DMS53 treated with DMSO at 0.1 percent for 48 hours (cell line): ENCODE measurements around the gene SYNM.

Experiments used
- DNase-seq: peaks from one replicate; lab custom pipeline; 2025; ENCODE audit not compliant: unreplicated experiment; lab: John Stamatoyannopoulos, UW

SYNM gene

DNA sequence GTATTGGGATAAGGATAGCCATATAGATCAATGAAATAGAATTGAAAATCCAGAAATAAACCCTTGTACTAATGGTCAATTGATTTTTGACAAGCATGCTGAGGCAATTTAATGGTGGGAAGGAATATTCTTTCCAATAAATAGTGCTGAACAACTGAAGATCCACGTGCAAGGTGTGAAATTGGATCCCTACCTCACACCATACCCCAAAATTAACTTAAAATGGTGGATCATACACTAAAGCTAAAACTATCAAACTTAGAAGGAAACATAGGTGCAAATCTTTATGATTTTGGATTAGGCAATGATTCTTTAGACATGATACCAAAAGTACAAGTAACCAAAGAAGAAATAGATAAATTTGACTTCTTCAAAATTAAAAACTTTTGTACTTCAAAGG is 22.1 kb upstream of the SYNM start:
- DNase-seq: no peak

DNA sequence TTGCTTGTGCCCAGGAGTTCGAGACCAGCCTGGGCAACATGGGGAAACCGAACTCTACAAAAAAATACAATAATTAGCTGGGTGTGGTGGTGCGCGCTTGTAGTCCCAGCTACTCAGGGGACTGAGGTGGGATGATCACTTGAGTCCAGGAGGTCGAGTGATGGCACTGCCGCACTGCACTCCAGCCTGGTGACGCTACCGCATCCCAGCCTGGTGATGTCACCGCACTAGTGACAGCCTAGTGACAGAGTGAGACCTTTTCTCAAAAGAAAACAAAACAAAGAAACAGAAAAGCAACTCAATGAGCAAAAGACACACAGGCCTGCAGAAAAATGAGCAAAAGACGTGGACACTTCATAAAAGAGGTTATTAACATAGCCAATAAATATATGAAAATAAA is 19.9 kb upstream of the SYNM start:
- no peak for DNase-seq

DNA sequence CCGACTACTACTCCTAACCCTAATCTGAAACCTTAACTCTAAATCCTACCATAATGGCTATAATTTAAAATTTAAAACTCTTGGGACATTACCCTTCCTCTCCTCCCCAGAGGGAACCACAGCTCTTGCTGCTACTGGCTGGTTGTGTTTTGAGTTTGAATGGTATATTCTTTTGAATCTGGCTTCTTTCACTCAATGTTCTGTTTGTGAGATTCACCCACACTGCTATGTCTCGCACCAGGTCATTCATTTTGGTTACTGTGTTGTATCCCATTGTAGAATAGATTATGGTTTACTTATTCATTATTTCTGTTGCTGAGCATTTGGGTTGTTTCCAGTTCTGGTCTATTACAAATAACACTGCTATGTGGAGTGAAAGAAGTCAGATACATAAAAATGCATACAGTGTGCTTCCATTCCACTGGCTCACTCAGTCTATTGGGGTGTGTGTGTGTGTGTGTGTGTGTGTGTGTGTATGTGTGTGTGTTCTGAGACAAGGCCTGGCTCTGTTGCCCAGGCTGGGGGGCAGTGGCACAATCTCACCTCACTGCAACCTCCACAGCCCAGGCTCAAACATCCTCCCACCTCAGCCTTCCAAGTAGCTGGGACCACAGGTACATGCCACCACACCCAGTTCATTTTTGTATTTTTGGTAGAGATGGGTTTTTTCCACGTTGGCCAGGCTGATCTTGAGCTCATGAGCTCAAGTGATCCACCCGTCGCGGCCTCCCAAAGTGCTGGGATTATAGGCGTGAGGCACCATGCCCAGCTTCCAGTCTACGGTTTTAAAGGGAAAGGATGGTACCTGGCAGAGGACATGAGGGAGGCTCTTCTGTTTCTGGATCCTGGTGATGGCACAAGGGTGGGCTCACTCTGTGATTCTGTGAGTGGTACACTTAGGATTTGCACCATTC is 19.2 kb upstream of the SYNM start:
- no peak for DNase-seq

DNA sequence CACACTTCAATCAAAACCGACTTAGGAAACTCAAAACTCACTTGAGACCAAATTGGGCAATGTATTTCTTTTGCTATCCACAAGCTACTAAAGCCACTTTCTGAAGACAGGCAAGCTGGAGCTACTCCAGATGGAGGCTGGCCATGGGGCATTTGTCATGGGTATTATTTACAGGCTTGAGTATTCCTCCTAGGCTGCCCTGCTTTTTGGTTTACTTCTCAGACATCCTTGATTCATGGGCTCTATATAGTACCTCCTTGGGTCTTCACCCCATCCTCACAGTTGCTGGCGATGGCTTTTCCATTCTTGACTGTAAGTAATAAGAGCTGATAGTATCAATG is 18.6 kb upstream of the SYNM start:
- no peak for DNase-seq

DNA sequence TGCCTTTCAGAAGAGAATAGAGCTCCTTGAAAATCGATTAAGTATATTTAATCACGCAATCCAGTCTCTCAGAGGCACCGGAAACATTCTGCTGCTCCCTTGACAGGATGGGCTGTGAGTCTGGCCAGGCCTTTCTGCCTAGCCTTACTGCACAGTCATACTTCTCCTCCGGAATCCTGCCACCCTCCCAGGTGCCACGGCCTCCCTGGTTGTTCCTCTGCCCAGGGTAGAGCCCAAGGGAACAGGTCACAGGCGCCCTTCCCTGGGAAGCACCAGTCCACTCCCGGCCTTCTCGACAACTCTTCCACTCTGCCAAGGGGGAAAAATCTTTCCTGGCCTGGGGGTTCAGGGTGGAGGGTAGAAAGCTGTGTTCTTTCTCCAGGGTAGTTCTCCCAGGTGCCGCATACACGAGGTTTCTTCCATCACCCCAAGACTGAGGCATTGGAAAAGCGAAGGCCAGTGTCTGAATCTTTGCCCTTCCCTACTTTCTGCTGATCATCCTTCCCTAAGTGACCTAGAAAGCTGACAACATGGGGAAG is 17.4 kb upstream of the SYNM start:
- DNase-seq: no peak

DNA sequence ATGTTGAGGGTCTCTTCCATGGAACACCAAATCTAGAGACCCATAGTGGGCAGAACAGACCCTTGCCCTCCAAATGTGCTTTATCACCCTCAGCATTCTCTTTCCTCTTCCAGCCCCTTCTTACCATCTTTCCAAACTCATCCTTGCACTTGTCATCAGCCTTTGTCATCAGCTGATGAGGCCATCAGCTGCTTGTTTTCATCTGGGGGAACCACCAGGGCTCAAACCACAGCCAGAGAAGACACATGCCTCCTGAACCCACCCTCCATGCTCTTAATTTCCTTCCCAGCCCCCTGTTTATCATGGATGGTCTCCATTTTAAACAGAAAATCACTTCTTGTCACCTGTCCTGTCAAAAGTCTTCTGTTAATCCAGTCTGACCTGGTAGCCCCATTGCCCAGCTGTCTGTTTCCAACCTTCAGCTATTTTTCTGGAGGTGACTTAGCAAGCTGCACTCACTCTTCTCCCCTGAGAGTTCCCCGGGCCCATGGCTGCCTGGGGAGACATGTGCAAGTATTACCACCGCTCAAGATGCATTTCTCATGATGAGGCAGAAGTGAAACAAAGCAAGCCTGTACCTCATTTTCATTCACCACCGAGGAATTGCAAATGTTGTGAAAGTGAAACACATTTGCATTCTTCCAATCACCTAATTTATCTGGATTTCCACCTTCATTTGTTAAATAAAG is 14.7 kb upstream of the SYNM start:
- DNase-seq: no peak

DNA sequence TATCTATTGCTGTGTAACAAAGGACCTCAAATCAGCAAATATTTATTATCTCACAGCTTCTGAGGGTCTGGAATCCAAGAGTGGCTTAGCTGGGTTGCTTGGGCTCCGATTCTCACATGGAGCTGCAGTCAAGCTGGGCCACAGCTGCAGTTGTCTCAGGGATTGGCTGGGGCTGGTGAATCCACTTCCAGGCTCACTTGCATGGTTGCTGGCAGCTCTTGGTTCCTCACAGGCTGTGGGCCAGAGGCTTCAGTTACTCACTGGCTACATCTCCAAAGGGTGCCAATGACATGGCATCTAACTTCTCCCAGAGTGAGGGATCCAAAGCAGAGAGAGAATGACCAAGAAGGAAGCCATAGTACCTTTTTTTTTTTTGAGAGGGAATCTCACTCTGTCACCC is 13.9 kb upstream of the SYNM start:
- DNase-seq: no peak

DNA sequence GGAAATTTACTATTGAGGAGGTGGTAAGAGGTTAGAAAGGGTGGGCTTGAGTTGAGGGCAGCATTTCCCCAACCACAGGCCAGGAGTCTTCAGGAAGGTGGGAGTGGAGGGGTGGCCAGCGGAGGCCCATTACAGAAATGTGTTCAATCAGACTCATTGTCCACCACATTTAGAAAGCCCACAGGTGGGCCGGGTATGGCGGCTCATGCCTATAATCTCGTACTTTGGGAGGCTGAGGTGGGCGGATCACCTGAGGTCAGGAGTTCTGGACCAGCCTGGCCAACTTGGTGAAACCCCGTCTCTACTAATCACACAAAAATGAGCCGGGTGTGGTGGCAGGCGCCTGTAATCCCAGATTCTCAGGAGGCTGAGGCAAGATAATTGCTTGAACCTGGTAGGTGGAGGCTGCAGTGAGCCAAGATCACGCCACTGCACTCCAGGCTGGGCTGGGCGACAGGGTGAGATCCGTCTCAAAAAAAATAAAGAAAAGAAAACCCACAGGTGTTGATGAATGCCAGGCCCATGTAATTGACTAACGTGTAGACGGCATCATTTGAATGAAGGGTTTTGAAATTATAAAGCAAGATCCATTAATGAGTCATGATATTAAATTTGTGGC is 12.2 kb upstream of the SYNM start:
- DNase-seq: no peak

DNA sequence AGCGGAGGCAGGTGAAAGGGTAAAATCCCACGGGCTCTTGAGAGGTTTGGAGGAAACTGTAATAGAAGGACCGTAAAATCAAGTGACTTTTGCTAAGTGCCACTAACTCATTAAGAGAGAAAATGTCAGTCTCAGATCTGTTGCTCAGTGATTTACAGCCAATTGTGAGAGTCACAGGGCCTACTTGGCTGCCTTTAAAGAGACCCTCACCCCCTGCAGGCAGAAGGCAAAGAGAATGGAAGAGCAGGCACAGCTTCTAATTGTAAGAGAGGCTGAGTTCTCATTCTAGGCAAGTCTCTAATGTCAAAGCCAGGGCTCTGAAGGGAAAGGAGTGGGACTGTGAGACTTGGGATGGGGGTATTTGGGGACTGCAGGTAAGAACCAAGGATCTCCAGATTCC is 9.3 kb upstream of the SYNM start:
- DNase-seq: no peak

DNA sequence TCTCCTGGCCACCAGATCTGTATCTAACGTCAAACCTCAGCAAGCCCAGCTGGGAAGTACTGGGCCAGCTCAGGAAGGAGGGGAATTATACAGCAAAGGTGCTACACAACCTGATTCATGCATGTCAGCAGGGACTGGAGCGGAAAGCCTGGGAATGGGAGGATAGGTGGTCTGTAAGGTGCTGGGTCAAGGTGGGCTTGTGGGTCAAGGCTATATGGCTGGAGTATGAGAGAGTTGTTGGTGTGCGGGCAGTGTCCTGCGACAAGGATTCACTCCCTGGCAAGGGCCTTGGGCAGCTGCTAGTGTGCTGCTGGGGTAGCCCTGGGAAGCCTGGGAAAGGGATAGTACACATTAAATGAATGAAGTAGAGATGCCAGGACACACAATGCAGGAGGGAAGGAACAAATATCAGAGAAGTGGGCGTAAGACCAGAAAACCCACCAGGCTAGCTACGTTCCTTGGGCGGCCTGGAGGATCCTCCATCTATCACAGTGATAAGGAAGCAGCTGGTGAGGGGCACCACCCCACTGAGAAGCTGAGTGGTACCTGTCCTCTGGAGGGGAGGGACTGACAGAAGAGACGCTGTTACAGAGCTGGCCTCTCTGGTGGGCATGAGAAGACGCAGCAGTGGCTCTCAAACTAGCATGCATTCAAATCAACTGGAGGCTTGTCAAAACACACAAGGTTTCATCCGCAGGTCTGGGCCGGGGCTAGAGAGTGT is 8.5 kb upstream of the SYNM start:
- DNase-seq: no peak

DNA sequence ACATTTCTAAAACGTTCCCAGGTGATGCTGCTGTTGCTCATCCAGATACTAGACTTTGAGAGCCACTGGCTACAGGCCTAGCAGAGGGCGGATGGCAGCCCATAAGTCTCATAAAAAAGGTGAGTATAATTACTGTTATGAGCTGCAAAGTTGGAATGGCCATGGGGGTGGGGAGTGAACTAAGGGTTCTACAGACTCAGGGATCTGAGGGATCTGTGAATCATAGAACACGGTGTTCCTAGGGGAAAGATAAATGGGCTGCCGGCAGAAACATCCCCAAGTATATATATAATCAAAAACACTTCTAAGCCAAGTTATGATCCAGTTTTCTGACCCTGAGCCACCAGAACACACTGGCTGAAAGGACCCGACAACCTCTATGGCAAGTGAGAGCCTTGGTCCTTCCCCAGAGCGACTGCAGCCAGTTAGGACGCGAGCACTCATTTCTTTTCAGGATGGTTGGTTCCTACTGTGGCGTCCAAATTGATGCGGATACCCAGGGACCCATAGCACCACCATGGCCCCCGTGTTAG is 7.9 kb upstream of the SYNM start:
- no peak for DNase-seq

DNA sequence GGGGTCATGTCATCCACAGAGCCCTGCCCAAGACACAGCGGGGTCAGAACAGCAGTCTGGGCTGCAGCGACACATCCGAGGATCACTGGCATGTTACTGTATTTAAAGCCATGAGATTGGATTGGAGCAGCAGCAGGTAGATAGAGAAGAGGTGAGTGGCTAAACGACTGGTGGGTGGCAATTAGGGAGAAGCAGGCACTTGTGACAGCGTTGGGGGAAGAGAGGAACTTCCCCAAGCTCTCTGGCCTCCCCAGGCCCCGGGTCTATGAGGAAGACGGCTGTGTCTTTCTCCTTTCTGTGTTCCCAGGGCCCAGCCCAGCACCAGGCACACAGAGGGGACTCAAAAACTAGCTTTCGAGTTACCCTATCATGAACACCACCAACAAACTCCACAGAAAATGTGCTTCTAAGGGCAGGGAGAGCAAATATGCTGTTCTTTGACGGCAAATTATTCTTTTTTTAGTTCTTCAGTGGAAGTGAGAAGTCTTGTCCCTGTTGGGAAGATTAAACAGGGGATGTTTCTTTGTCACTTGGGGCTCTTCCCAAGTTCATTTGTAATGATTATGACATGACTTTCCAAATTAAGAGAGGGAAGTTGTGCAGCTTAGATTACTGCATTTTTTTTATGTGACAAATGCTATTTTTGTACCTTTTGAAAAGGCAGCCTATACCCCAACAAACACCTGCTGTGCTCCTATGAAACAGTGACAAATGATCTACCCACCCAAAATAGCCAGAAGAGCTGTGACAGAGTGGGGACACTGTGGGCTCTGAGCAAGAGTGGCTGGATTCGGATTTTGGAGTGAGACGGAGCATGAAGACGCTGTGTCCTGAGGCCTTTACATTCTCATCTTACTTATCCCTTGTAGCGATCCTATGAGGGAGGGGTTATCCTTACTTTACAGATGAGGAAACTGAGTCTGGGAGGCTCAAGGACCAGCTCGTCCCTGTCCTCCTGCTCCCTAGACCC is 7.2 kb upstream of the SYNM start:
- no peak for DNase-seq

DNA sequence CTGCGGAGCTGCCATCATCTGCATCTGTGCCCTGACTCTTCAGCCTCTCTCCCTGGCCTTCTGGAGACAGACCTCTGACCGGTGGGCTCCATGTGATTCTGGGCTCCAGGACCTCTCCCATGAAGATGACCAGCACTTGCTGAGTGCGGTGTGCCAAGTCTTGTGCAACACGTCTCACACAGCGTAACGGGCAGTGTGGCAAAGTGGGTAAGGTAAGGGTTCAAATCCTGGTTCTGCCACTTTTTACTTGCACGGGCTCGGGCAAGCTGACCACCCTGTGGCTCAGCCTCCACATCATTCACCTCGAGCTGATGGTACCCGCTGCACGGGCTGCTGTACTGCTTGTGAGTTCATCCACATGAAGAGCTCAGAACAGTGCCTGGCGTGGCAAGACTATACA is 6.5 kb upstream of the SYNM start:
- DNase-seq: no peak

DNA sequence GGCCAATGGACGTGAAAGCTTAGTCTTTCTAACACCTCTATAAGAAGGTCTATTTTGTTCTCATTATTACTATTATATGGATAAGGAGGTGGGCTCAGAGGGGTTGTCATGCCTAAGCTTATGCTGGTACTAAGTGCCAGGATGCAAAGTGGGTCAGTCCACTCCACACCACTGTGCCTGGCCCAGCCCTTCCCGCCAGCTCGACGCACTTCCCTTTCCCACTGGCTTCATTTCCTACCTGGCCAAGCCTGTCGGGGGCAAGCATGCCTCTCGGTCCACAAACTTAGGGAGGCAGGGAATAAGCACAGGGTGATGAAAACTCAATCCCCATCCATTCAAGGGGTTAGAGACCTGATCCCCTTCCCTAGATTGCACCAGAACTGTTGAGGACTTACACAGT is 5.9 kb upstream of the SYNM start:
- no peak for DNase-seq

DNA sequence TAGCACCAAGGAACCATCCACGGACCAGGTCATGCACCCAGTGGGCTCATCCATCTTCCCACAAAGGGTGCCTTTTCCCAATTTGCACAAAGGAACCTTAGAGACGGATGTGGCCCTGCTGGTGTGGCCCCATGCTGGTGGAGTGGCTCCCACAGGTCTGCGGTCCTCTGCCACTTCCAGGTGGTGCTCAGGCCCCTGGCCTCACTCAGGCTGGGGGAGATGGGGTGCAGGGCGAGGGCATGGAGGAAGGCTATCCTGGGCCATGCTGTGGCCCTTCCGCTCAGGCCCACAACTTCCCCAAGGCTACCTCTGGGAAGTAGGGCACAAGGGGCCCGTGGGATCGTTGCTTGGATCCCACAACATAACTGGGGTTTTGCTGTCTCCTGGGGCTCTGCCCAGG is 5.2 kb upstream of the SYNM start:
- no peak for DNase-seq

DNA sequence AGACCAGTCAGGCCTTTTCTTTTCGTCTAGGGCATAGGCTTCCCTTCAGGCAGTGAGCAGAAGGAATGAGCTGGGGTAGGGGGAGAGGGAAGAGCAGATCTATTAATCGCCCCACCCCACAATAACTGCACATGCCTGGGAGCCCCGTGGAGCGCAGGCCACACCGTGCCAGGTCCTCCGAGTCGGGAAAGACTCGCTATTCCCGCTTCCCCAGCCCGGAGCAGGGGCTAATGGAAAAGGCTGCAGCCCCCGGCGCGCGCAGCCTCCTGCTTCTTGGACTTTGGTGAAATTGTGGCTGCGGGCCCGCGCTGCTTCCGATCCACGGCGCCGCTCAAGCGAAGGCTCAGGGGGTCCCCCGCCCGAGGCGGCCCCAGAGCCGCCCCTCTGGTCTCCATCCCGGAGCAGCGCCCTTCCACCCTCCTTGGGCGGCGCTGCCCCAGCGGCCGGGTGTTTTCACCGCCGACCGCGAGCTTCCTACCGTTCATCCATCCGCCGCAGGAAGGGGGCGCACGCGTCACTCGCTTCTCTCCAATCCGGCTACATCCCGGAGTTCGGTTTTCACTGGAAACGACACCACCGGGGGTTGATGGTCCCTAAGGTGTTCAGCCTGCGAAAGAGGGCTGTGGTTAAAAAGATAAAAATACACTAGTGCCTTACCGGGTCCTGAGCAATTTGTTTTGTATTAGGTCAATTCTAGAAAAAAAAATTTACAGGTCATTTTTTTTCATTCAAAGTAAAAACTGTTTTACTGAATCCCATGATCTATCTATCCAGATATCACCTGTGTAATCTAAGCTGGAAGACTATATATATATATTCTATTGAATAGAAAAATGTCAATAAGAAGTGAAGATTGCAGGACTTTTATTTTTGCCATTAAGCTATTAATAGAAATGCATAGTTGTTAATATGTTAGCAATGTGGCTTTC is 4.4 kb upstream of the SYNM start:
- peak; percentile 36 for DNase-seq

DNA sequence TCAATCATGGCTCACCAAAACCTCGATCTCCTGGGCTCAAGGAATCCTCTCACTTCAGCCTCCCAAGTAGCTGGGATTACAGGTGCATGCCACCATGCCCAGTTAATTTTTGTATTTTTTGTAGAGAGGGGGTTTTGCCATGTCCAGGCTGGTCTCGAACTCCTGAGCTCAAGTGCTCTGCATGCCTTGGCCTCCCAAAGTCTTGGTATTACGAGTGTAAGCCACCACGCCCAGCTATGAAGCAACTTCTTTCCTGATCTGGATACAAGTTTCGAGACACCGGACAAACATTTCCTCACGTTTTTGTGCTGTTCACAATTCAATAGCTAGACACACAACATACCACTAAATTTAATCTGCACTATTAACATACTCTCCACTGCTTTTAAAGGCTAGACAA is 3.4 kb upstream of the SYNM start:
- no peak for DNase-seq

DNA sequence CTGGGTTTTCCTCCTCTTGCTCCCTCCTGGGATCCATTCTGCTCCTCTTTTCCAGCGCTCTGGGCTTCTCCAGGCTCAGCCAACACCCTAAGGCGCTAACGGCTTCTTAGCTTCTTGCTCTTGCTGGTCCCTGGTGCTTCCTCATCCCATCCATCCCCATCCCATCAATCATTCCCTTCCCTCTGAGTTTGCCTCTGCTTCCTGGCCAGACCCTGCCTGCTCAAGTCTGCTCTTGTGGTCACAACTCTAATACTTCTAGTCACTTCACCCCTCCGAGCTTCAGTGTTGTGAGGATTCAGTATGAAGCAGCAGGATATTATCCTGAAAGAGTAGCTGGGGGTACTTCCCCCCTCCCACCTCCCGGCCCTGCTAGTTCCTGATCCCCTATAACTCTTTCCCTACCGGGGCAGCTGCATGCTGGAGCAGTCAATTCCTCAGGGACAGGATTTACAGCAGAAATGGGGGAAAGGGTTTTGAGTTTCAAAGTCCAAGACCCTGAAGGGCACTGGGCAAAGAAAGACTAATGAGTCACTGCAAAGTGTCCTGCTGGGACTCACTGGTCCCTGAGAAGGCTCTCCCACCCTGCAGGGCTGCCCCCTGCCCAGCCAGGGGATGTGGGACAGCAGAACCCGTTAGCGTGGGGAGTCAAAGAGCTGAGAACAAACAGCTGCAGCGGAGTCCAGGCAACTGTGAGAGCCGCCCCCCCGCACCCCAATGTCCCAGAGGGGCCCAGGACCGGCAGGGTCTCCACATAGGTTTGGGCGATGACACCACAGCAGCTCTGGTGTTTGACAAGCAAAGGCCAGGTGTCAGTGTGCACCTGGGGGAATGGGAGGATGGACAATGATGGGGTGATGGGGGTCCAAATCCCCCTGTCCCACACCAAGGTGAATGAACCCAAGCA is 2.3 kb upstream of the SYNM start:
- no peak for DNase-seq
